ENCODE results near the gene LRRC23. TPM values are rescaled to one million over a fixed set of nuclear protein-coding genes. Genes with fewer than 3 reads are reported as not detected.
"Not testable (repeated sequence)": the region's sequence is repeated elsewhere in the genome, so short reads cannot be mapped to it uniquely, and the experiment has no call there.

Gene LRRC23
- polyA plus RNA-seq, 6 donors from 2014 or later, result 4.1 to 8.7 (median 7.1) TPM

- Mint-ChIP-seq H3K4me1 (peaks cover 0 to 5% (median 0%) of the 10 kb centered on the region in 3 donors), H3K9me3 (no peaks in the 10 kb centered on the region), H3K27ac (no peak overlapping the region), H3K4me3 (peak overlapping the region in 1 of 8 donors; percentile 37), H3K27me3 (no peaks in the 10 kb centered on the region), H3K36me3 (no peaks in the 10 kb centered on the region)
- DNase-seq, result no peak
- ATAC-seq (ENCODE audit: low read depth in 2 of 2), result no peak
Observed at GRCh38 chr12:6899837-6900519, 4.6 kb upstream of the LRRC23 start.

DNA sequence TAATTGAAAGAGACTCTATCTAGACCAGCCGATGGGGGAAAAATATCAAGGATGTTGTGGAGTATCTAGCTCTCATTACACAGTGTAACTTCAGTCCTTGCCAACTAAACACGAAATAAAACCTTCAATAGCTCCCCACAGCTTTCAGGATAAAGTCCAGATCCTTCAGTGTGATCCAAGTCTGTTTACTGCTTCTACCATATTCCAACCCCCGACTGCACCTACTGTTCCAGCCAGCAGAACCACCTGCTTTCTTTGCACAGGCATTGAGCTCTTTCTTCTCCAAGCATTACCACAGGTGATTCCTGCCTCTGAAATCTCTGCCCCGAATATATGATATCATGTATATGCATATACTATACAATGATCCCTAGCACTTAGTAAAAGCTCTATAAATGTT, 2.2 kb upstream of the LRRC23 start:
- Mint-ChIP-seq H3K27ac (peak overlapping the region in 2 of 6 donors; percentile 5 to 35), H3K36me3 (no peaks in the 10 kb centered on the region), H3K9me3 (no peaks in the 10 kb centered on the region), H3K4me1 (peaks cover 0 to 5% (median 0%) of the 10 kb centered on the region in 3 donors), H3K27me3 (no peaks in the 10 kb centered on the region), H3K4me3 (peak overlapping the region in 1 of 8 donors; percentile 65)
- ATAC-seq (ENCODE audit: low read depth in 2 of 2) (no peak), DNase-seq (no peak)

DNA sequence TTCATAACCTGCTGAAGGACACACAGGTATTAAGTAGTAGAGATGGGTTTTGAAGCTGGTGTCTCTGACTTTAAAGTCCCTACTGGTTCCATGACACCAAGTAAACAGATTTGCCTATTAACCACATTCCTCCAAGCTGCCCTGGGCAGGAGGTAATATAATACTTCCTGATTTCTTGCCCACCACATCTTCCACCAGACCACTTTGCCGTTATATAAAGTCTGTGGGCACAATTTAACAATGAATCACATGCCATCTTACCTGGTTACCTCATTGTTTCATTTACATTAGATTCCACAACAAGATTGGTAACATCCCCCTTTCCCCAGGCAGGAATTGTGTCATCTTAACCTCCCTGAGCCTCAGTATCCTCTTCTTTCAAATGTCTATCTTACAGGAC, 900 bp upstream of the LRRC23 start:
- DNase-seq (no peak), ATAC-seq (ENCODE audit: low read depth in 2 of 2) (no peak)
- H3K27ac Mint-ChIP-seq, result peak overlapping the region in 3 of 6 donors; percentile 32 to 44 (median 37)
- H3K27me3 Mint-ChIP-seq, result no peaks in the 10 kb centered on the region
- peaks cover 0 to 5% (median 0%) of the 10 kb centered on the region in 3 donors for H3K4me1 Mint-ChIP-seq
- H3K9me3 Mint-ChIP-seq, result no peaks in the 10 kb centered on the region
- H3K4me3 Mint-ChIP-seq, result peak overlapping the region in 1 of 8 donors; percentile 17
- no peaks in the 10 kb centered on the region for H3K36me3 Mint-ChIP-seq

DNA sequence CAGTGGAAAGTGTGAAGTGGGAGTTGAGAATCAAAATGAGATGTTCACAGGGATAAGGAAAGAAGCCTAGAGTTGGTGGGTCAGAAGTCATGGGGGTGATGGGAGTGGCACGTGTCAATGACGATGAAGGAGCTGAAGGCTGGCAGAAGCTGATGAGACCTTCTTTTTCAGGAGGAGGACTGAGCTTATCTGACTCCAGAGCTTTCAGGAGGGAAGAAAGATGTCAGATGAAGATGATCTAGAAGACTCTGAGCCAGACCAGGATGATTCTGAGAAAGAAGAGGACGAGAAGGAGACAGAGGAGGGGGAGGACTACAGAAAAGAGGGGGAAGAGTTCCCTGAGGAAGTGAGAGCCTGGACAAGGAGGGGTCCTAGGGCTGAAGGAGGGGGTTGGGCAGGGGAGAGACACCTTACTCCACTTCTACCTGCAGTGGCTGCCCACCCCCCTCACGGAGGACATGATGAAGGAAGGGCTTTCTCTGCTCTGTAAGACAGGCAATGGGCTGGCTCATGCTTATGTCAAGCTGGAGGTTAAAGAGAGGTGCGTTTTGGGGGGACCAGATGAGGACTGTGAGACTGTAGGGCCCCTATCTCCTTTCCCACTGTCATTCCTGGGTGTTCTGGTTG, 905 bp downstream of the LRRC23 start:
- ATAC-seq (ENCODE audit: low read depth in 2 of 2), result no peak
- Mint-ChIP-seq H3K27ac (no peak overlapping the region), H3K4me3 (no peak overlapping the region), H3K36me3 (no peaks in the 10 kb centered on the region), H3K4me1 (peaks cover 0 to 2% (median 0%) of the 10 kb centered on the region in 3 donors), H3K9me3 (no peaks in the 10 kb centered on the region), H3K27me3 (no peaks in the 10 kb centered on the region)
- DNase-seq, result no peak

DNA sequence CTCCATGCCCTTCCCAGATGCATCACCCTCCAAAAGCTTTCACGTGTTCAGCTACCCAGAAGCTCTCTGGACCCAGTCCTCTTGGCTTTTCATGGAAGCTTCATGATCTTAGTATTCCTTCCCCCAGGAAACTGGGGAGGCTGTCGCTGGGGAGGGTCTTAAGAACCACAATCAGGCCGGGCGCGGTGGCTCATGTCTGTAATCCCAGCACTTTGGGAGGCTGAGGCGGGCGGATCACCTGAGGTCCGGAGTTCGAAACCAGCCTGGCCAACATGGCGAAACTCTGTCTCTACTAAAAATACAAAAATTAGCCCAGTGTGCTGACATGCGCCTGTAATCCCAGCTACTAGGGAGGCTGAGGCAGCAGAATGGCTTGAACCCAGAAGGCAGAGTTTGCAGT, 3.5 kb downstream of the LRRC23 start:
- peaks cover 5 to 12% (median 8%) of the 10 kb centered on the region in 3 donors for H3K27me3 Mint-ChIP-seq
- not testable (repeated sequence) for H3K27ac Mint-ChIP-seq; H3K4me3 Mint-ChIP-seq; H3K4me1 Mint-ChIP-seq; DNase-seq; H3K9me3 Mint-ChIP-seq; H3K36me3 Mint-ChIP-seq; ATAC-seq (ENCODE audit: low read depth in 2 of 2)

- no peak for ATAC-seq (ENCODE audit: low read depth in 2 of 2)
- Mint-ChIP-seq H3K4me1 (peaks cover 2 to 14% (median 12%) of the 10 kb centered on the region in 3 donors), H3K27me3 (peaks cover 6 to 17% (median 17%) of the 10 kb centered on the region in 3 donors), H3K9me3 (no peaks in the 10 kb centered on the region), H3K27ac (no peak overlapping the region), H3K4me3 (peak overlapping the region in 1 of 8 donors; percentile 22), H3K36me3 (no peaks in the 10 kb centered on the region)
- no peak for DNase-seq
Observed at GRCh38 chr12:6909421-6910145, 5.0 kb downstream of the LRRC23 start.

DNA sequence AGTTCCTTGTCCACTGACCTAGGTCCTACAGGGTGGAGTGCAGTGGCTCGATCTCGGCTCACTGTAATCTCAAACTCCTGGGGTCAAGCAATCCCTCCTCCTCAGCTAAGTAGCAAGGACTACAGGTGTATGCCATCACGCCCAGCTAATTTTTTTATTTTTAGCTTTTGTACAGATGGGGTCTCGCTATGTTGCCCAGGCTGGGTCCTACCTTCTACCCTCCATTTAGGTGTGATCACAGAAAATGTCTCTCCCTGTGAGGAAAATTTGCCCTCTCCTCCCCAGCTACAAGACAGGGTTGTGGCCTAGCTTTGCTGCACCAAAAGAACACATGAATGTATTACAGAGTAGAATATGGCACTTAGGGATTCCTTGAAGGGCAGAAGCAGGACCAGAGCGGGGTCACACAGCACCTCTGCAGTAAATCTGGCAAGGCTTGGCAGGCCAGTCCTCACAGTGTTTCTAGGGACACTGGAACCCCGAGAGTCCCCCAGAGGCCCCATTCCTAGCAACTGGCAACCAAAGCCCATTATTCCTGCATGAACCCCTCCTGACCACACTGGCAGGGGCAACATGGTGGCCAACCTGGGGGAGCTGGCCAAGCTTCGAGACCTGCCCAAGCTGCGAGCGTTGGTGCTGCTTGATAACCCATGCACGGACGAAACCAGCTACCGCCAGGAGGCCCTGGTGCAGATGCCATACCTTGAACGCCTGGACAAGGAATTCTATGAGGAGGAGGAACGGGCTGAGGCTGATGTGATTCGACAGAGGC, 7.7 kb downstream of the LRRC23 start:
- no peaks in the 10 kb centered on the region for H3K36me3 Mint-ChIP-seq
- peak overlapping the region in 2 of 6 donors; percentile 14 to 53 for H3K27ac Mint-ChIP-seq
- H3K4me1 Mint-ChIP-seq, result peaks cover 16 to 34% (median 25%) of the 10 kb centered on the region in 3 donors
- H3K9me3 Mint-ChIP-seq, result no peaks in the 10 kb centered on the region
- peak overlapping the region in 6 of 8 donors; percentile 22 to 96 (median 71) for H3K4me3 Mint-ChIP-seq
- peaks cover 6 to 24% (median 22%) of the 10 kb centered on the region in 3 donors for H3K27me3 Mint-ChIP-seq
- DNase-seq (no peak), ATAC-seq (ENCODE audit: low read depth in 2 of 2) (no peak)

DNA sequence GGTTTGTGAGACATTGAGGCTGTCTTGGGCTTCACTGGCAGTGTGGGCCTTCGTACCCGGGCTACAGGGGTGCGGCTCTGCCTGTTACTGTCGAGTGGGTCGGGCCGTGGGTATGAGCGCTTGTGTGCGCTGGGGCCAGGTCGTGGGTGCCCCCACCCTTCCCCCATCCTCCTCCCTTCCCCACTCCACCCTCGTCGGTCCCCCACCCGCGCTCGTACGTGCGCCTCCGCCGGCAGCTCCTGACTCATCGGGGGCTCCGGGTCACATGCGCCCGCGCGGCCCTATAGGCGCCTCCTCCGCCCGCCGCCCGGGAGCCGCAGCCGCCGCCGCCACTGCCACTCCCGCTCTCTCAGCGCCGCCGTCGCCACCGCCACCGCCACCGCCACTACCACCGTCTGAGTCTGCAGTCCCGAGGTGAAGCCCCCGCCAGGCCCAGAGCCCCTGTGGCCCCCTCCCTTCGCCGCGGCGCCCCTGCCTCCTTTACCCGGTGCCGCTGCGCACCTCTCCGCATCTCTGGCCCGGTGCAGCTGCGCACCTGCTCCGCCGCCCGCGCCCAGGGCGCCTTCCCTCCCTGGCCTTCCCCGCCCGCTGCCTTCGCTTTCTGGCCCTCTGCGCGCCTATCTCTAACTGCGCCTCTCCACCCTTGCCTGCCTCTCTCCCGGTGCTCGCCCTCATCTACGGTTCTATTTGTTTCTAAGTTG, 9.8 kb downstream of the LRRC23 start, which contains the start of gene ENO2:
Gene ENO2 (plus strand): TSS at position 335 of the 701 bp plus-strand sequence. CDS start 1,253 bp downstream, outside the sequence.
- Mint-ChIP-seq H3K4me3 (peak within 1 kb of the TSS; percentile 83 to 96 (median 93)), H3K27ac (peak within 1 kb of the TSS in 4 of 6 donors; percentile 5 to 90 (median 63)), H3K36me3 (no peaks in the 10 kb centered on the region), H3K9me3 (no peaks in the 10 kb centered on the region), H3K4me1 (peaks cover 18 to 35% (median 25%) of the 10 kb centered on the region in 3 donors), H3K27me3 (peaks cover 6 to 24% (median 22%) of the 10 kb centered on the region in 3 donors)
- DNase-seq (peak; percentile 58), ATAC-seq (ENCODE audit: low read depth in 2 of 2) (peak; percentile 88 to 90)

- Mint-ChIP-seq H3K4me3 (peak overlapping the region; percentile 83 to 96 (median 93)), H3K9me3 (no peaks in the 10 kb centered on the region), H3K4me1 (peaks cover 22 to 42% (median 26%) of the 10 kb centered on the region in 3 donors), H3K36me3 (no peaks in the 10 kb centered on the region), H3K27ac (peak overlapping the region in 3 of 6 donors; percentile 44 to 90 (median 82)), H3K27me3 (peaks cover 6 to 24% (median 22%) of the 10 kb centered on the region in 3 donors)
- peak in 1 of 2 donors; percentile 0 for ATAC-seq (ENCODE audit: low read depth in 2 of 2)
- DNase-seq, result no peak
Observed at GRCh38 chr12:6914947-6915788, 10.5 kb downstream of the LRRC23 start.

- H3K27me3 Mint-ChIP-seq, result peaks cover 6 to 24% (median 22%) of the 10 kb centered on the region in 3 donors
- DNase-seq (no peak), ATAC-seq (ENCODE audit: low read depth in 2 of 2) (no peak)
- H3K36me3 Mint-ChIP-seq, result no peaks in the 10 kb centered on the region
- no peaks in the 10 kb centered on the region for H3K9me3 Mint-ChIP-seq
- H3K4me1 Mint-ChIP-seq, result peaks cover 22 to 43% (median 26%) of the 10 kb centered on the region in 3 donors
- no peak overlapping the region for H3K27ac Mint-ChIP-seq
- H3K4me3 Mint-ChIP-seq, result peak overlapping the region; percentile 33 to 83 (median 52)
Observed at GRCh38 chr12:6915789-6916285, 11.2 kb downstream of the LRRC23 start.

DNA sequence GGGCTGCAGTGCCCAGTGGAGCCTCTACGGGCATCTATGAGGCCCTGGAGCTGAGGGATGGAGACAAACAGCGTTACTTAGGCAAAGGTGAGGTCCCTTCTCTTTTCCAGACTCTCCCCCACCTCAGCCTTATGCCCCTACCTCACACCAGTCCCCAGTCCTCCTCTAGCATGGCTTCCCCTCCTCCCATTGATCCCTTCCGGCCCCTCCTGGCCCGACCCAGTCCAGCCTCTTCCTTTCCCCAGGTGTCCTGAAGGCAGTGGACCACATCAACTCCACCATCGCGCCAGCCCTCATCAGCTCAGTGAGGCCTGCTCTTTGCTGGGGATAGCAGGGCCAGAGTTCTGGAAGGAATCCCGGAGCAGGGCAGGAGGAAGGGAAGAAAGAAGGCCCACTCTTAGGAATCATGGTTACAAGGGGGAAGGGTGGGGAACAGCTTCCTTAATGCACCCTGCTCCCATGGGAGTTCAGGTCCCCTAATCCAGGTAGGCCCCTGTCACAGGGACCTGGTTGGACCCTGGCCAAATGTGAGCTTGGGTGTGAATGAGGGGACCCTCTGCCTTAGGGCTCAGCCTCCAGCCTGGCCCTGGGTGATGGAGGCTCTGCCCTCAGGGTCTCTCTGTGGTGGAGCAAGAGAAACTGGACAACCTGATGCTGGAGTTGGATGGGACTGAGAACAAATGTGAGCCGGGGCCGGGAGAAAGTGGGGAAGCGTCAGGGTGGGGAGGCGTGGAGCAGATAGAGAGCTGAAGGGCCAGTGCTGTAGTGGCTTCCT, 12.0 kb downstream of the LRRC23 start:
- Mint-ChIP-seq H3K36me3 (no peaks in the 10 kb centered on the region), H3K4me1 (peaks cover 28 to 47% (median 32%) of the 10 kb centered on the region in 3 donors), H3K4me3 (peak overlapping the region in 7 of 8 donors; percentile 25 to 83 (median 38)), H3K9me3 (no peaks in the 10 kb centered on the region), H3K27ac (peak overlapping the region in 1 of 6 donors; percentile 83), H3K27me3 (peaks cover 6 to 24% (median 17%) of the 10 kb centered on the region in 3 donors)
- ATAC-seq (ENCODE audit: low read depth in 2 of 2), result no peak
- DNase-seq, result no peak
